LNCaP clone FGC (cell line): Measurements from ENCODE around the gene PTPRN.

Experiments used
- DNase-seq: peaks from one replicate; pipeline ENCODE4 v3.0.0-alpha.2; 2011; ENCODE audit warnings: low read depth
- H3K4me3 ChIP-seq: 2 replicates; pipeline ENCODE4 v1.5.1; 2011; ENCODE audit warnings: mild to moderate bottlenecking, low read depth, low read length, control low read depth
- CTCF ChIP-seq: IDR thresholded peaks from 2 replicates; pipeline ENCODE4 v1.5.1; 2012; ENCODE audit warnings: mild to moderate bottlenecking; ENCODE audit not compliant: control insufficient read depth, insufficient read depth; ENCODE audit errors: extremely low read depth

The PTPRN gene

GRCh38 chr2:219292616-219293015 is 16.6 kb downstream of the PTPRN start:
- no peak overlapping the region for H3K4me3 ChIP-seq
- no peak for DNase-seq
- TF ChIP-seq CTCF = no peak

DNA sequence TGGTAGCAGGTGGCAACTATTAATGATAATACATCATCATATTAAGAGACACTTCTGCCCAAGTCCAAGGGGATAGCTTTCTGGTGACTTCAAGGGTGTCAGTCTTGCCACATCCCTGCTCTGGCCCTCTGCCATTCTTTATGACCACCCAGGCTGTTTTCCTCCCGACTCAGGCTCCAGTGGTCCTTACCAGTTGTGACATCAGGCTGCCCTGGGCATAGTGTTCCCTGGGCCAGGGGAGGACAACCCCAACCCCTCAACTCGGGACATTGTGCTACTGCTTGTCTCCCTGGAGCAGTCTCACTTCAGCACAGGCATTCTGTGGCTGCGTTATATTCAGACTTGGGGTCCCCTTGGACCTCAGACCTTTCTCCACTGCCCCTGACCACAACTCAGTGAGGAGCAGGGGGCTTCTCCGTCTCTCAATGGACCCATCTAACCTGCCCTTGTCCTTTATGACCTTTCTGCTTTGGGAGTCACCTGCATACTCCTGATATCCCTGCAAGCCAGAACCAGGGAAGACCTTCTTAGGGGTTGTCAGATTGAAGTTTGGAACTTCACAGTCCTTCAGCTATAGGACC is 17.2 kb downstream of the PTPRN start:
- DNase-seq = no peak
- TF ChIP-seq CTCF = no peak

DNA sequence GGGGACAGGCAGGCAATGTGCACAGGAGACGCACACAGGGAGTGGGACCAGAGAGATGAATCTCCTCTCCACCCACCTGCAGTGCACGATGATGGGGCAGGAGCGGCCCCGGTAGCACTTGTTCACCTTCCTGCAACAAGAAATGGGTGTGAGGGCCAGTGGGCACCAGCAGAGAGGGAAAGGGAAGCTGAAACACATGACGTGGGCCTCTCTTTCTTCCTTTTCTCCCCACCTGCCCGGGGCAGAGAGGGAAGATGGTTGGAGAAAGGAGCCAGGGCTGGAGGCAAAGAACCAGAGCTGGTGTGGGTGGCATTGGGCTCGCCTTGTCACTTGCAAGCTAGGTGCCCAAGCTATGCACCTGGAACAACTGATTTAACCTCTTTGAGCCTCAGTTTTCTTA is 17.8 kb downstream of the PTPRN start:
- TF ChIP-seq CTCF = no peak
- no peak for DNase-seq
- H3K4me3 ChIP-seq = no peak overlapping the region

More for the DNA sequence above, 17.2 kb downstream of the PTPRN start:
- H3K4me3 ChIP-seq = no peak overlapping the region

- no peak for TF ChIP-seq CTCF
- DNase-seq = no peak
- H3K4me3 ChIP-seq = no peak overlapping the region
These were observed 18.6 kb downstream of the PTPRN start for GRCh38 chr2:219290381-219291171.

DNA sequence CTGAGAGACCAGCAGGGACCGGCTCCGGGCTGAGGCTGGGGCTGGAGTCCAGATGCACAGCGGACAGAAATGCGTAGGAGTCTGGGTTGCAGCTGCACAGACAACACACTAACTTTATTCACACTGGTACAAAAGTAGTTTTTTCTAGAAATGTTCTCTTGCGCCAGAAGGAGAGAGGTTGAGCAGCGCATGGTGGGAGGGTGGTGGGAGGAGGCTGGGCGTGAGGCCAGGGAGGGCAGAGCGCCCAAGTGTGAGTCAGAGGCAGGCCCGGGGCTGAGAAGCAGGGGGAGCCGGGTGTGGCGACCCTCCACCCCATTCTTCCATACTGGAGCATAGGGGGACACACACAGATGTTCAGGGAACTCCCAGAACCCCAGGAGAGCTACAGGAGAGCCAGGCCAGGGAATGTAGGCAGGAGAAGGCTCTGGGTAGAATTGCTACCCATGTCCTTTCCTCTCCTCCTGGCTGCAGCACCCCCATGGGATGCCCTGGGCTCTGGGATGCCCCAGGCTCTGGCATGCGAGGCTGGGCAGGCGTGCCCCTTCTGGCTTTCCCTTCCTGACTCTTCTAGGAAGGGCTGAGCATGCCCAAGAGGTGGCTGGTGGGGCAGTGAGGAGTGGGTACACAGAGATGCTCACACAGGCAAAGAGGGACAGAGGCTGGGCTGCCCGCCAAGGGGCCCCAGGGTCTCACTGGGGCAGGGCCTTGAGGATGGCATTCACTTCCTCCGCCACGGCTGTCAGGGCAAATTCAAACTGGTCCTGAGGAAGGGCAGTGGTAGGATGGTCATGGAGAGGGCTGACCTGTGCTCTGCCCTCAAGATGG is 19.5 kb downstream of the PTPRN start:
- H3K4me3 ChIP-seq = no peak overlapping the region
- no peak for DNase-seq
- TF ChIP-seq CTCF = no peak

DNA sequence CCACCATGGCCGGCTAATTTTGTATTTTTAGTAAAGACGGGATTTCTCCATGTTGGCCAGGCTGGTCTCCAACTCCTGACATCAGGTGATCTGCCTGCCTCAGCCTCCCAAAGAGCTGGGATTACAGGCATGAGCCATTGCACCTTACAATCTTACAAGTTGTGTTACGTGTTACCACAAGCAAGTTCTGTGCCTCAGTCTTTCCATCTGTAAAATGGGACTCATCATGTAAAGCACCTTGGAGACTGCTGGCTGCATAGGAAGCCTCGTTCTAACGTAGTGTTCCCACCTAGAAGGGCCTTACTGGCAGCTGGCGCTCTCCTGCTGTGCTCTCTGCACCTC is 20.0 kb downstream of the PTPRN start:
- DNase-seq = no peak
- no peak for TF ChIP-seq CTCF
- no peak overlapping the region for H3K4me3 ChIP-seq
